ENCODE results near the gene TPRG1.

DNA sequence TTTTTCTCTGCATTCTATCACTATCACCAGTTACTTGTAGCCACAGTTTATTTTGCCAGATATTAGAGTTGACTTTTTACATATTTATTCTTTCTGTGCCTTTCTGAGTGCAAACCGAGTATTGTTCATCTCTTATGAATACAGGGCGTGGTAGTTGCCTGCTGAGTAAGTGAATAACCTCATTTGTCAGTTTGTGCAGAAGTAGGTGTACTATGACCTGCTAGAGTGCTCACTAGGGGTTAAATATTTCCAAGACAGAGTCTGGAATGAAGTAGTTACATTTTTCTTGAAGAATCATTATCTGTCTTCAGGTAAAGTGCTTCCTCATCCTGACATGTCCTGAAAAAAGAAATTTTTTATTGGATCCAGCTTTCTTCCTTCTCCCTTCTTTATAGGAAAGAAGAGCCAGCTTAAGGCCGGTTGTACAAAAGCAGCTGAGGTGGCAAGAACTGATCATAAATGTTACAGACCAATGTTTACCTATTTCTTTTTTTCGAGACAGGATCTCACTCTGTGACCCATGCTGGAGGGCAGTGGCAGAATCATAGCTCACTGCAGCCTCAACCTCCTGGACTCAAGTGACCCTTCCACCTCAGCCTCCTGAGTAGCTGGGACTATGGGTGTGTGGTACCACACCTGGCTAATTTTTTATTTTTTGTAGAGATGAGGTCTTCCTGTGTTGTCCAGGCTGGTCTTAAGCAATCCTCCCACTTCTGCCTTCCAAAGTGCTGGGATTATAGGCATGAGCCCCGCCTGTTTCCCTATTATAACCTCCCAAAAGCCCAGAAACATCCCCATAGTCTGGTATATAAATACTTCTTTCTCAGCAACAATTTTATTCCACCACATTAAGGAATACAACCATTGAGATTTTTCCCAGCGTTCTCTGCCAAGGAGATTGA lies 182.5 kb downstream of the TPRG1 start:
- no peak for TF ChIP-seq NR2C2 (CRISPR knock-in tag; IDR thresholded peaks at IDR 0.05)
- TF ChIP-seq NR2C2 (tag; IDR thresholded peaks at IDR 0.05), result no peak
- TF ChIP-seq, protein P1, sequence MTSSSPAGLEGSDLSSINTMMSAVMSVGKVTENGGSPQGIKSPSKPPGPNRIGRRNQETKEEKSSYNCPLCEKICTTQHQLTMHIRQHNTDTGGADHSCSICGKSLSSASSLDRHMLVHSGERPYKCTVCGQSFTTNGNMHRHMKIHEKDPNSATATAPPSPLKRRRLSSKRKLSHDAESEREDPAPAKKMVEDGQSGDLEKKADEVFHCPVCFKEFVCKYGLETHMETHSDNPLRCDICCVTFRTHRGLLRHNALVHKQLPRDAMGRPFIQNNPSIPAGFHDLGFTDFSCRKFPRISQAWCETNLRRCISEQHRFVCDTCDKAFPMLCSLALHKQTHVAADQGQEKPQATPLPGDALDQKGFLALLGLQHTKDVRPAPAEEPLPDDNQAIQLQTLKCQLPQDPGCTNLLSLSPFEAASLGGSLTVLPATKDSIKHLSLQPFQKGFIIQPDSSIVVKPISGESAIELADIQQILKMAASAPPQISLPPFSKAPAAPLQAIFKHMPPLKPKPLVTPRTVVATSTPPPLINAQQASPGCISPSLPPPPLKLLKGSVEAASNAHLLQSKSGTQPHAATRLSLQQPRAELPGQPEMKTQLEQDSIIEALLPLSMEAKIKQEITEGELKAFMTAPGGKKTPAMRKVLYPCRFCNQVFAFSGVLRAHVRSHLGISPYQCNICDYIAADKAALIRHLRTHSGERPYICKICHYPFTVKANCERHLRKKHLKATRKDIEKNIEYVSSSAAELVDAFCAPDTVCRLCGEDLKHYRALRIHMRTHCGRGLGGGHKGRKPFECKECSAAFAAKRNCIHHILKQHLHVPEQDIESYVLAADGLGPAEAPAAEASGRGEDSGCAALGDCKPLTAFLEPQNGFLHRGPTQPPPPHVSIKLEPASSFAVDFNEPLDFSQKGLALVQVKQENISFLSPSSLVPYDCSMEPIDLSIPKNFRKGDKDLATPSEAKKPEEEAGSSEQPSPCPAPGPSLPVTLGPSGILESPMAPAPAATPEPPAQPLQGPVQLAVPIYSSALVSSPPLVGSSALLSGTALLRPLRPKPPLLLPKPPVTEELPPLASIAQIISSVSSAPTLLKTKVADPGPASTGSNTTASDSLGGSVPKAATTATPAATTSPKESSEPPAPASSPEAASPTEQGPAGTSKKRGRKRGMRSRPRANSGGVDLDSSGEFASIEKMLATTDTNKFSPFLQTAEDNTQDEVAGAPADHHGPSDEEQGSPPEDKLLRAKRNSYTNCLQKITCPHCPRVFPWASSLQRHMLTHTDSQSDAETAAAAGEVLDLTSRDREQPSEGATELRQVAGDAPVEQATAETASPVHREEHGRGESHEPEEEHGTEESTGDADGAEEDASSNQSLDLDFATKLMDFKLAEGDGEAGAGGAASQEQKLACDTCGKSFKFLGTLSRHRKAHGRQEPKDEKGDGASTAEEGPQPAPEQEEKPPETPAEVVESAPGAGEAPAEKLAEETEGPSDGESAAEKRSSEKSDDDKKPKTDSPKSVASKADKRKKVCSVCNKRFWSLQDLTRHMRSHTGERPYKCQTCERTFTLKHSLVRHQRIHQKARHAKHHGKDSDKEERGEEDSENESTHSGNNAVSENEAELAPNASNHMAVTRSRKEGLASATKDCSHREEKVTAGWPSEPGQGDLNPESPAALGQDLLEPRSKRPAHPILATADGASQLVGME (CRISPR knock-in tag; IDR thresholded peaks at IDR 0.05), result no peak
- TF ChIP-seq, protein P2, sequence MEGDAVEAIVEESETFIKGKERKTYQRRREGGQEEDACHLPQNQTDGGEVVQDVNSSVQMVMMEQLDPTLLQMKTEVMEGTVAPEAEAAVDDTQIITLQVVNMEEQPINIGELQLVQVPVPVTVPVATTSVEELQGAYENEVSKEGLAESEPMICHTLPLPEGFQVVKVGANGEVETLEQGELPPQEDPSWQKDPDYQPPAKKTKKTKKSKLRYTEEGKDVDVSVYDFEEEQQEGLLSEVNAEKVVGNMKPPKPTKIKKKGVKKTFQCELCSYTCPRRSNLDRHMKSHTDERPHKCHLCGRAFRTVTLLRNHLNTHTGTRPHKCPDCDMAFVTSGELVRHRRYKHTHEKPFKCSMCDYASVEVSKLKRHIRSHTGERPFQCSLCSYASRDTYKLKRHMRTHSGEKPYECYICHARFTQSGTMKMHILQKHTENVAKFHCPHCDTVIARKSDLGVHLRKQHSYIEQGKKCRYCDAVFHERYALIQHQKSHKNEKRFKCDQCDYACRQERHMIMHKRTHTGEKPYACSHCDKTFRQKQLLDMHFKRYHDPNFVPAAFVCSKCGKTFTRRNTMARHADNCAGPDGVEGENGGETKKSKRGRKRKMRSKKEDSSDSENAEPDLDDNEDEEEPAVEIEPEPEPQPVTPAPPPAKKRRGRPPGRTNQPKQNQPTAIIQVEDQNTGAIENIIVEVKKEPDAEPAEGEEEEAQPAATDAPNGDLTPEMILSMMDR (IDR thresholded peaks at IDR 0.05 in 2 of 3, conservative IDR thresholded peaks at IDR 0.05 in 1 of 3; ENCODE audit: insufficient read depth in 2 of 3, low read depth in 1 of 3, low read length in 3 of 3), result no peak
- TF ChIP-seq ZNF217 (CRISPR knock-in tag; IDR thresholded peaks at IDR 0.05), result no peak
- TF ChIP-seq, protein P3, sequence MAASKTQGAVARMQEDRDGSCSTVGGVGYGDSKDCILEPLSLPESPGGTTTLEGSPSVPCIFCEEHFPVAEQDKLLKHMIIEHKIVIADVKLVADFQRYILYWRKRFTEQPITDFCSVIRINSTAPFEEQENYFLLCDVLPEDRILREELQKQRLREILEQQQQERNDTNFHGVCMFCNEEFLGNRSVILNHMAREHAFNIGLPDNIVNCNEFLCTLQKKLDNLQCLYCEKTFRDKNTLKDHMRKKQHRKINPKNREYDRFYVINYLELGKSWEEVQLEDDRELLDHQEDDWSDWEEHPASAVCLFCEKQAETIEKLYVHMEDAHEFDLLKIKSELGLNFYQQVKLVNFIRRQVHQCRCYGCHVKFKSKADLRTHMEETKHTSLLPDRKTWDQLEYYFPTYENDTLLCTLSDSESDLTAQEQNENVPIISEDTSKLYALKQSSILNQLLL (CRISPR knock-in tag; IDR thresholded peaks at IDR 0.05; ENCODE audit: borderline replicate concordance), result no peak
- TF ChIP-seq FOXM1 (IDR thresholded peaks at IDR 0.05; ENCODE audit: low read depth), result no peak
- no peak for TF ChIP-seq FOXM1 (CRISPR knock-in tag; IDR thresholded peaks at IDR 0.05; ENCODE audit: low read depth)
- no peak for TF ChIP-seq ZFX (CRISPR knock-in tag; IDR thresholded peaks at IDR 0.05)
- TF ChIP-seq SMC3 (conservative IDR thresholded peaks at IDR 0.05; ENCODE audit: insufficient read depth, low read depth, low read length), result no peak

Measured in K562 (cell line).